ENCODE data around the gene QRICH1.

DNA sequence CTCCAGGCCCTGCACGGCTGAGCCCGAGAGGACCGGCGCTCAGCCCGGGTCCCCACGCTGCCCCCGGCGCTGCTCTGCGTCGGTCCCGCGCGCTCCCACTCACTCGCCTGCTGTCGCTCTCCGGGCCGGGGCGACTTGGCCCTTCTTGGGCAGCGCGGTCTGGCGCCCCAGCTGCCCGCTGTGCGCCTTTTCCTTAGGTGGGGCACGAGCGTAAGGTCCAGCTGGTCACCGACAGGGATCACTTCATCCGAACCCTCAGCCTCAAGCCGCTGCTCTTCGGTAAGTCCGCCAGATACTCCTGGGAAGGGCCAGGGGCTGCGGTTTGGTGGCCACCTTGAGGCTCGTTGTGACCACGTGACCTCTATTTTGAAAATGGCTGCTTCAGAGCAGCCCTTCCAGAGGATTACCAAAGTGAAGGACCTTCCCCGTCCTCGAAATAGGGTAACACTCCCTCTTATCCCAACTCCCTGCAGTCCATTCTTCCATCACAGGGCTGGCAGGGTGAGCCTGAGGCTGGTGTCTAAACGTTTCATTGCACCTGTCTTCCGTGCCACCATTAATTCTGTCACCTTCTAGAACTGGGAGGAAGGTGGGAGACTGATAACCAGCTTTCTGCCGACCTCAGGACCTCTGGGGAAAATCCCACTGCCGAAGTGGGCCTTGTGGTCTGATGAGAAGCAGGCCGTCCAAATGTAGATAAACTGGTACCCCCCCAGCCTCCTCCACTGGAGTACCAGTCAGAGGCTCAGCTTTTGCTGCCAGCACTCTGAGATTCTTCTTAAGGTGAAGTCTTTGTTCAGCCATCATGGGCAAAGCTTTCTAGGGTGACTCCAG, 103.0 kb downstream of the QRICH1 start:
- TF ChIP-seq, protein P1, sequence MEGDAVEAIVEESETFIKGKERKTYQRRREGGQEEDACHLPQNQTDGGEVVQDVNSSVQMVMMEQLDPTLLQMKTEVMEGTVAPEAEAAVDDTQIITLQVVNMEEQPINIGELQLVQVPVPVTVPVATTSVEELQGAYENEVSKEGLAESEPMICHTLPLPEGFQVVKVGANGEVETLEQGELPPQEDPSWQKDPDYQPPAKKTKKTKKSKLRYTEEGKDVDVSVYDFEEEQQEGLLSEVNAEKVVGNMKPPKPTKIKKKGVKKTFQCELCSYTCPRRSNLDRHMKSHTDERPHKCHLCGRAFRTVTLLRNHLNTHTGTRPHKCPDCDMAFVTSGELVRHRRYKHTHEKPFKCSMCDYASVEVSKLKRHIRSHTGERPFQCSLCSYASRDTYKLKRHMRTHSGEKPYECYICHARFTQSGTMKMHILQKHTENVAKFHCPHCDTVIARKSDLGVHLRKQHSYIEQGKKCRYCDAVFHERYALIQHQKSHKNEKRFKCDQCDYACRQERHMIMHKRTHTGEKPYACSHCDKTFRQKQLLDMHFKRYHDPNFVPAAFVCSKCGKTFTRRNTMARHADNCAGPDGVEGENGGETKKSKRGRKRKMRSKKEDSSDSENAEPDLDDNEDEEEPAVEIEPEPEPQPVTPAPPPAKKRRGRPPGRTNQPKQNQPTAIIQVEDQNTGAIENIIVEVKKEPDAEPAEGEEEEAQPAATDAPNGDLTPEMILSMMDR (IDR thresholded peaks at IDR 0.05): no peak
- TF ChIP-seq ZFX (IDR thresholded peaks at IDR 0.05; ENCODE audit: borderline replicate concordance): no peak

All from 22Rv1 (cell line).